Endodermal cell (in vitro differentiated cells): Measurements from ENCODE around the gene C2CD5. TPM values are rescaled to one million over a fixed set of nuclear protein-coding genes. Genes with fewer than 3 reads are reported as not detected.

ENCODE experiments used
- DNase-seq: peaks from one replicate; pipeline ENCODE4 v3.0.0-alpha.2; 2017
- H3K27ac ChIP-seq: 2 replicates; pipeline ENCODE4 v1.5.1; 2013; ENCODE audit warnings: mild to moderate bottlenecking, low read depth, low read length, moderate library complexity
- H3K27me3 ChIP-seq: 2 replicates; pipeline ENCODE4 v1.6.1; 2013; ENCODE audit warnings: mild to moderate bottlenecking, low read length, moderate library complexity; ENCODE audit not compliant: insufficient read depth, control insufficient read depth, poor library complexity, severe bottlenecking
- H3K36me3 ChIP-seq: 2 replicates; pipeline ENCODE4 v1.7.0; 2013; ENCODE audit warnings: mild to moderate bottlenecking, low read length, moderate library complexity; ENCODE audit not compliant: control insufficient read depth, insufficient read depth
- H3K4me1 ChIP-seq: one replicate; pipeline ENCODE4 v1.7.0; 2013; ENCODE audit warnings: low read length; ENCODE audit not compliant: control insufficient read depth, insufficient read depth
- H3K4me3 ChIP-seq: 2 replicates; pipeline ENCODE4 v1.5.1; 2013; ENCODE audit warnings: mild to moderate bottlenecking, low read length, moderate library complexity
- H3K9ac ChIP-seq: 2 replicates; pipeline ENCODE4 v1.6.1; 2013; ENCODE audit warnings: mild to moderate bottlenecking, low read length, moderate library complexity; ENCODE audit not compliant: poor library complexity, severe bottlenecking; ENCODE audit errors: extremely low read depth
- H3K9me3 ChIP-seq: 2 replicates; pipeline ENCODE4 v1.6.1; 2013; ENCODE audit warnings: mild to moderate bottlenecking, low read length, moderate library complexity; ENCODE audit not compliant: control insufficient read depth
- H3K27ac Mint-ChIP-seq: 2 replicates; pipeline ENCODE4 v1.8.0; 2020; ENCODE audit warnings: mixed read lengths
- H3K27me3 Mint-ChIP-seq: 2 replicates; pipeline ENCODE4 v1.8.0; 2021; ENCODE audit warnings: mild to moderate bottlenecking, mixed read lengths; ENCODE audit not compliant: insufficient read depth
- H3K36me3 Mint-ChIP-seq: 2 replicates; pipeline ENCODE4 v1.8.0; 2020; ENCODE audit warnings: low read depth, mixed read lengths
- H3K4me1 Mint-ChIP-seq: 2 replicates; pipeline ENCODE4 v1.8.0; 2020; ENCODE audit warnings: mixed read lengths
- H3K4me3 Mint-ChIP-seq: 2 replicates; pipeline ENCODE4 v1.8.0; 2020; ENCODE audit warnings: mild to moderate bottlenecking, moderate library complexity, mixed read lengths
- H3K9me3 Mint-ChIP-seq: 2 replicates; pipeline ENCODE4 v1.8.0; 2020; ENCODE audit warnings: mild to moderate bottlenecking, mixed read lengths
- WGBS, 2 experiments: methylation state at CpG; one replicate each; pipeline versions ENCODE4 v1.1.5 to v1.1.7; 2013; ENCODE audit warnings: missing lambda C conversion rate in 2 of 2, mixed read lengths in 1 of 2; ENCODE audit not compliant: insufficient coverage in 1 of 2, insufficient read length in 1 of 2; 5-methylcytosine and 5-hydroxymethylcytosine counted together
- total RNA-seq, 2 donors: library from RNA; stranded (reverse); fragmentation: NEBNext Ultra II Directional in 1 of 2; extraction: Animal tissue kit (Norgen Biotek cat#: 25700) in 1 of 2; gene quantifications; 2 replicates in 1 of 2; 3 replicates in 1 of 2; pipeline ENCODE4 v1.2.1, GENCODE V29; 2021
- TF ChIP-seq, protein P1 (sequence below): fragments of 200-600 bp; sonication (generic); conservative IDR thresholded peaks from 2 replicates; pipeline ENCODE4 v1.5.0; 2021; ENCODE audit warnings: antibody characterized with exemption, mild to moderate bottlenecking

C2CD5 gene
- total RNA-seq, 2 donors from 2014 or later: 29.2 to 59.8 TPM

DNA sequence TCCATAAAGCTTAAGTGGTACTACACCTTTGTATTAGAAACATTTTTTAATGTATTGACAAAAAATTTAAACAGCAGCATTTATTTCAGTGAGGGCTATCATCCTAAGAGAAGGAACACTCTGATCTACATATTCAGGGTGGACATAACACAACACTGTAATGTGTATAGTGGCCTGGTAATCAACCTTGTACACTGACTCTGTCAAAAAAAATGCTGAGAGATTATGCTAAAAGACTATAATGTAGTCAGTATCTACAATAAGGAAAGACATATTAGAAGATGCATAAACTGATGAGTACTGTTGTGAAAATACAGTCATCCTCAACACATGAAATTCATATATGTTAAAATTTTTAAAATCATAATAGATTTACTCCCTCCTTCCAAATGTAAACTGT is 68.2 kb downstream of the C2CD5 start:
- TF ChIP-seq, protein P1, sequence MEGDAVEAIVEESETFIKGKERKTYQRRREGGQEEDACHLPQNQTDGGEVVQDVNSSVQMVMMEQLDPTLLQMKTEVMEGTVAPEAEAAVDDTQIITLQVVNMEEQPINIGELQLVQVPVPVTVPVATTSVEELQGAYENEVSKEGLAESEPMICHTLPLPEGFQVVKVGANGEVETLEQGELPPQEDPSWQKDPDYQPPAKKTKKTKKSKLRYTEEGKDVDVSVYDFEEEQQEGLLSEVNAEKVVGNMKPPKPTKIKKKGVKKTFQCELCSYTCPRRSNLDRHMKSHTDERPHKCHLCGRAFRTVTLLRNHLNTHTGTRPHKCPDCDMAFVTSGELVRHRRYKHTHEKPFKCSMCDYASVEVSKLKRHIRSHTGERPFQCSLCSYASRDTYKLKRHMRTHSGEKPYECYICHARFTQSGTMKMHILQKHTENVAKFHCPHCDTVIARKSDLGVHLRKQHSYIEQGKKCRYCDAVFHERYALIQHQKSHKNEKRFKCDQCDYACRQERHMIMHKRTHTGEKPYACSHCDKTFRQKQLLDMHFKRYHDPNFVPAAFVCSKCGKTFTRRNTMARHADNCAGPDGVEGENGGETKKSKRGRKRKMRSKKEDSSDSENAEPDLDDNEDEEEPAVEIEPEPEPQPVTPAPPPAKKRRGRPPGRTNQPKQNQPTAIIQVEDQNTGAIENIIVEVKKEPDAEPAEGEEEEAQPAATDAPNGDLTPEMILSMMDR: no peak
- H3K9me3 Mint-ChIP-seq: no peaks in the 10 kb centered on the region

DNA sequence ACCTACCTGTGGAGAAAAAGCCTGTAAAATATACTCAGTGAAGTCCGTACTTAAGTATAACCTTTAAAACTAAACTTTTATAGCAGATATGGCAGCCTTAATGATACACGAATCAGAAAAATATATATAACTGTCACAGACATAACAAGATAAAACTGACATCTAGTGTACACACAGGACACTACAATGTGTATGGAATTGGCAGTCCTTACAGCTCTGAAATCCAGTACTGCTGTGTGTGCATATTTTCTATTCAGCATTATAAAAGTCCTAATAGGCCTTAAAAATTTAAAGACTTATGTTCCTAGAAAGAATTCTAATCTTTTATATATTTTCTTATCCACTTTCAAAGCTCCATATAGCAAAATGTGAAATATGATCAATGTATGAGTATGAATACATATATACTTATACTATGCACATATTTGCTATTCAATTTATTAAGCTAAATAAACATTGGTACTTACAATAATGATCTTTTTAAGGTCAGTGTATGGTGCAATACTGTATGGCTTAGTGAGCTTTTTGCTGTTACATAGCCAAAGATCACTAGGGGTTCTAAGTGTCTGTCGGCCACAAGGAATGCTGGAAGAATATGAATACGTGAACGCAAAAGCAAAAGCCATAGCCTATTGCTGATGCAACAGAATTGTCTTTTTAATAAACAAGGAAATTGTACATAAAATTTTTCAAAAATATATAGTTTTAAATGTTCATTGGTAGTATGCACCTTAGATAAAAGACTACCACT is 69.2 kb downstream of the C2CD5 start:
- peaks cover 7% of the 10 kb centered on the region for H3K36me3 Mint-ChIP-seq
- Histone ChIP-seq H3K27ac (no peak overlapping the region), H3K27me3 (no peaks in the 10 kb centered on the region), H3K4me3 (no peak overlapping the region), H3K9me3 (no peaks in the 10 kb centered on the region), H3K4me1 (no peaks in the 10 kb centered on the region), H3K36me3 (peaks cover 22% of the 10 kb centered on the region), H3K9ac (no peak overlapping the region)
- no peaks in the 10 kb centered on the region for H3K27me3 Mint-ChIP-seq
- 91 to 92% methylated on average over 2 to 5 of the region's 5 CpGs for WGBS, 2 experiments
- H3K9me3 Mint-ChIP-seq: no peaks in the 10 kb centered on the region
- no peaks in the 10 kb centered on the region for H3K4me1 Mint-ChIP-seq
- DNase-seq: no peak
- TF ChIP-seq, protein P1: no peak
- no peak overlapping the region for H3K4me3 Mint-ChIP-seq
- H3K27ac Mint-ChIP-seq: no peak overlapping the region

More for the DNA sequence above, 68.2 kb downstream of the C2CD5 start:
- Mint-ChIP-seq H3K27ac (no peak overlapping the region), H3K4me1 (no peaks in the 10 kb centered on the region), H3K27me3 (no peaks in the 10 kb centered on the region), H3K4me3 (no peak overlapping the region), H3K36me3 (peaks cover 2% of the 10 kb centered on the region)
- no peak overlapping the region for H3K27ac ChIP-seq
- no peak overlapping the region for H3K9ac ChIP-seq
- no peaks in the 10 kb centered on the region for H3K4me1 ChIP-seq
- peaks cover 13% of the 10 kb centered on the region for H3K36me3 ChIP-seq
- no peaks in the 10 kb centered on the region for H3K27me3 ChIP-seq
- no peaks in the 10 kb centered on the region for H3K9me3 ChIP-seq
- no peak overlapping the region for H3K4me3 ChIP-seq
- DNase-seq: no peak

DNA sequence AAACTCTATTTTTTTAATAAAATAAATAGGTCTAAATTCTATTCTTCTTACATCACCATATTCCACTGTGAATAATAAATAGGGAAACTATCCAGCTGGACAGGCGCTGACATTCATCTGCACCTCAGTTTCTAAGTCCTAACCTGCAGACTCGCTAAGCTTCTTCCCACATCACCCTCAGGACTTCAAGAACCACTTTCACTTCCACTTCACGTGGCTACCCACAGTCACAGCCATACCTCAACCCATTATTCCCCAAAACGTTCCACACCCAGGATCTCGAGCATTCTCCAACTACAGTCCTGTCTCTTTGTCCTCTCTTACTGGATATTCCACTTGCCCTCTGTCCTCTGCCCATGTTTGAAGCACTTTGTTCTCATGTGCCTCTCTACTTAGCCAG is 71.1 kb downstream of the C2CD5 start:
- H3K36me3 Mint-ChIP-seq: peaks cover 13% of the 10 kb centered on the region
- H3K27me3 Mint-ChIP-seq: no peaks in the 10 kb centered on the region
- Histone ChIP-seq H3K9ac (no peak overlapping the region), H3K9me3 (no peaks in the 10 kb centered on the region), H3K27ac (no peak overlapping the region), H3K27me3 (no peaks in the 10 kb centered on the region), H3K36me3 (peaks cover 38% of the 10 kb centered on the region), H3K4me3 (no peak overlapping the region), H3K4me1 (no peaks in the 10 kb centered on the region)
- H3K27ac Mint-ChIP-seq: peak overlapping the region; percentile 2
- TF ChIP-seq, protein P1: no peak
- H3K4me3 Mint-ChIP-seq: no peak overlapping the region
- no peaks in the 10 kb centered on the region for H3K9me3 Mint-ChIP-seq
- H3K4me1 Mint-ChIP-seq: no peaks in the 10 kb centered on the region
- DNase-seq: no peak
- WGBS, 2 experiments: 90 to 93% methylated on average over 5 of the region's 5 CpGs
